ENCODE measurements around the gene C16orf74.

The C16orf74 gene

GRCh38 chr16:85755929-85756768, 5.3 kb upstream of the C16orf74 start:
- no peak overlapping the region for H3K4me3 ChIP-seq (ENCODE audit: low read length)
- peaks cover 11% of the 10 kb centered on the region for H3K4me1 ChIP-seq (ENCODE audit: insufficient read depth, low read length)
- H3K27ac ChIP-seq (ENCODE audit: low read length) = no peak overlapping the region
- no peaks in the 10 kb centered on the region for H3K36me3 ChIP-seq (ENCODE audit: insufficient read depth, low read depth, low read length)
- H3K9ac ChIP-seq (ENCODE audit: low read depth, low read length) = no peak overlapping the region
- peaks cover 34% of the 10 kb centered on the region for H3K27me3 ChIP-seq (ENCODE audit: insufficient read depth, low read length)
- H3K9me3 ChIP-seq (ENCODE audit: insufficient read depth, low read depth, low read length) = no peaks in the 10 kb centered on the region

GRCh38 chr16:85754413-85754812, 3.5 kb upstream of the C16orf74 start:
- Histone ChIP-seq H3K27ac (ENCODE audit: low read length) (no peak overlapping the region), H3K27me3 (ENCODE audit: insufficient read depth, low read length) (peaks cover 50% of the 10 kb centered on the region), H3K4me1 (ENCODE audit: insufficient read depth, low read length) (peaks cover 11% of the 10 kb centered on the region), H3K9ac (ENCODE audit: low read depth, low read length) (no peak overlapping the region), H3K36me3 (ENCODE audit: insufficient read depth, low read depth, low read length) (no peaks in the 10 kb centered on the region), H3K9me3 (ENCODE audit: insufficient read depth, low read depth, low read length) (no peaks in the 10 kb centered on the region), H3K4me3 (ENCODE audit: low read length) (no peak overlapping the region)

GRCh38 chr16:85753976-85754375, 3.1 kb upstream of the C16orf74 start:
- Histone ChIP-seq H3K4me1 (ENCODE audit: insufficient read depth, low read length) (peaks cover 11% of the 10 kb centered on the region), H3K9me3 (ENCODE audit: insufficient read depth, low read depth, low read length) (no peaks in the 10 kb centered on the region), H3K36me3 (ENCODE audit: insufficient read depth, low read depth, low read length) (no peaks in the 10 kb centered on the region), H3K4me3 (ENCODE audit: low read length) (no peak overlapping the region), H3K27me3 (ENCODE audit: insufficient read depth, low read length) (peaks cover 52% of the 10 kb centered on the region), H3K9ac (ENCODE audit: low read depth, low read length) (no peak overlapping the region), H3K27ac (ENCODE audit: low read length) (no peak overlapping the region)

GRCh38 chr16:85753559-85753958, 2.7 kb upstream of the C16orf74 start:
- Histone ChIP-seq H3K27ac (ENCODE audit: low read length) (no peak overlapping the region), H3K9me3 (ENCODE audit: insufficient read depth, low read depth, low read length) (no peaks in the 10 kb centered on the region), H3K9ac (ENCODE audit: low read depth, low read length) (no peak overlapping the region), H3K4me3 (ENCODE audit: low read length) (no peak overlapping the region), H3K27me3 (ENCODE audit: insufficient read depth, low read length) (peaks cover 52% of the 10 kb centered on the region), H3K4me1 (ENCODE audit: insufficient read depth, low read length) (peaks cover 11% of the 10 kb centered on the region), H3K36me3 (ENCODE audit: insufficient read depth, low read depth, low read length) (no peaks in the 10 kb centered on the region)

- Histone ChIP-seq H3K36me3 (ENCODE audit: insufficient read depth, low read depth, low read length) (no peaks in the 10 kb centered on the region), H3K4me3 (ENCODE audit: low read length) (no peak overlapping the region), H3K4me1 (ENCODE audit: insufficient read depth, low read length) (peaks cover 11% of the 10 kb centered on the region), H3K9ac (ENCODE audit: low read depth, low read length) (no peak overlapping the region), H3K27me3 (ENCODE audit: insufficient read depth, low read length) (peaks cover 52% of the 10 kb centered on the region), H3K9me3 (ENCODE audit: insufficient read depth, low read depth, low read length) (no peaks in the 10 kb centered on the region), H3K27ac (ENCODE audit: low read length) (no peak overlapping the region)
Measured at GRCh38 chr16:85752511-85753420, 1.9 kb upstream of the C16orf74 start.

GRCh38 chr16:85751698-85752501, 1.0 kb upstream of the C16orf74 start:
- H3K36me3 ChIP-seq (ENCODE audit: insufficient read depth, low read depth, low read length) = no peaks in the 10 kb centered on the region
- H3K27me3 ChIP-seq (ENCODE audit: insufficient read depth, low read length) = peaks cover 52% of the 10 kb centered on the region
- peaks cover 13% of the 10 kb centered on the region for H3K4me1 ChIP-seq (ENCODE audit: insufficient read depth, low read length)
- H3K27ac ChIP-seq (ENCODE audit: low read length) = no peak overlapping the region
- 0 out of 2 replicates have a peak overlapping the region, but pooled peaks have one; percentile 42 for H3K4me3 ChIP-seq (ENCODE audit: low read length)
- no peaks in the 10 kb centered on the region for H3K9me3 ChIP-seq (ENCODE audit: insufficient read depth, low read depth, low read length)
- H3K9ac ChIP-seq (ENCODE audit: low read depth, low read length) = no peak overlapping the region

- Histone ChIP-seq H3K4me3 (ENCODE audit: low read length) (peak overlapping the region; percentile 67), H3K36me3 (ENCODE audit: insufficient read depth, low read depth, low read length) (no peaks in the 10 kb centered on the region), H3K4me1 (ENCODE audit: insufficient read depth, low read length) (peaks cover 23% of the 10 kb centered on the region), H3K27me3 (ENCODE audit: insufficient read depth, low read length) (peaks cover 52% of the 10 kb centered on the region), H3K27ac (ENCODE audit: low read length) (no peak overlapping the region), H3K9ac (ENCODE audit: low read depth, low read length) (no peak overlapping the region), H3K9me3 (ENCODE audit: insufficient read depth, low read depth, low read length) (no peaks in the 10 kb centered on the region)
Measured at GRCh38 chr16:85750146-85750826, 610 bp downstream of the C16orf74 start.

- Histone ChIP-seq H3K4me3 (ENCODE audit: low read length) (peak overlapping the region; percentile 67), H3K27me3 (ENCODE audit: insufficient read depth, low read length) (peaks cover 52% of the 10 kb centered on the region), H3K9me3 (ENCODE audit: insufficient read depth, low read depth, low read length) (no peaks in the 10 kb centered on the region), H3K4me1 (ENCODE audit: insufficient read depth, low read length) (peaks cover 23% of the 10 kb centered on the region), H3K27ac (ENCODE audit: low read length) (no peak overlapping the region), H3K9ac (ENCODE audit: low read depth, low read length) (no peak overlapping the region), H3K36me3 (ENCODE audit: insufficient read depth, low read depth, low read length) (no peaks in the 10 kb centered on the region)
Measured at GRCh38 chr16:85749771-85750145, 1.1 kb downstream of the C16orf74 start.

GRCh38 chr16:85746460-85747215, 4.3 kb downstream of the C16orf74 start:
- H3K4me1 ChIP-seq (ENCODE audit: insufficient read depth, low read length) = peaks cover 15% of the 10 kb centered on the region
- no peak overlapping the region for H3K4me3 ChIP-seq (ENCODE audit: low read length)
- H3K9me3 ChIP-seq (ENCODE audit: insufficient read depth, low read depth, low read length) = no peaks in the 10 kb centered on the region
- H3K36me3 ChIP-seq (ENCODE audit: insufficient read depth, low read depth, low read length) = no peaks in the 10 kb centered on the region
- peaks cover 23% of the 10 kb centered on the region for H3K27me3 ChIP-seq (ENCODE audit: insufficient read depth, low read length)
- H3K9ac ChIP-seq (ENCODE audit: low read depth, low read length) = no peak overlapping the region
- no peak overlapping the region for H3K27ac ChIP-seq (ENCODE audit: low read length)

GRCh38 chr16:85738923-85739715, 11.8 kb downstream of the C16orf74 start:
- no peaks in the 10 kb centered on the region for H3K36me3 ChIP-seq (ENCODE audit: insufficient read depth, low read depth, low read length)
- H3K27me3 ChIP-seq (ENCODE audit: insufficient read depth, low read length) = no peaks in the 10 kb centered on the region
- H3K4me1 ChIP-seq (ENCODE audit: insufficient read depth, low read length) = peaks cover 2% of the 10 kb centered on the region; the same call in 1 of the 2 replicates
- no peak overlapping the region; the same call in 1 of the 2 replicates for H3K9ac ChIP-seq (ENCODE audit: low read depth, low read length)
- H3K9me3 ChIP-seq (ENCODE audit: insufficient read depth, low read depth, low read length) = no peaks in the 10 kb centered on the region
- H3K27ac ChIP-seq (ENCODE audit: low read length) = no peak overlapping the region
- no peak overlapping the region for H3K4me3 ChIP-seq (ENCODE audit: low read length)
